ENCODE measurements around the gene CARF.

- TF ChIP-seq CHCHD3 (CRISPR knock-in tag; IDR thresholded peaks at IDR 0.05) (no peak), PHB2 (IDR thresholded peaks at IDR 0.05; ENCODE audit: partially characterized antibody) (no peak), ZNF354B (CRISPR knock-in tag; IDR thresholded peaks at IDR 0.05) (no peak)
Observed at GRCh38 chr2:203035879-203036470, 123.9 kb downstream of the CARF start.

Measured in HepG2 (cell line).